HUES48 (cell line): Measurements from ENCODE around the gene VCAM1.
"Not testable (repeated sequence)": the region's sequence is repeated elsewhere in the genome, so short reads cannot be mapped to it uniquely, and the experiment has no call there.

Source experiments
- H3K27ac ChIP-seq: one replicate; pipeline ENCODE4 v1.7.0; 2013; ENCODE audit warnings: low read depth, low read length, inconsistent platforms
- H3K27me3 ChIP-seq: 2 replicates; pipeline ENCODE4 v1.6.1; 2013; ENCODE audit warnings: mild to moderate bottlenecking, low read length; ENCODE audit not compliant: control insufficient read depth, insufficient read depth
- H3K36me3 ChIP-seq: 2 replicates; pipeline ENCODE4 v1.6.1; 2013; ENCODE audit warnings: low read length; ENCODE audit not compliant: control insufficient read depth, insufficient read depth
- H3K4me1 ChIP-seq: 2 replicates; pipeline ENCODE4 v1.6.1; 2013; ENCODE audit warnings: mild to moderate bottlenecking, low read length; ENCODE audit not compliant: control insufficient read depth, insufficient read depth
- H3K4me3 ChIP-seq: 2 replicates; pipeline ENCODE4 v1.5.1; 2013; ENCODE audit warnings: mild to moderate bottlenecking, low read depth, low read length
- H3K9ac ChIP-seq: 2 replicates; pipeline ENCODE4 v1.6.1; 2013; ENCODE audit warnings: mild to moderate bottlenecking, low read depth, low read length, moderate library complexity
- H3K9me3 ChIP-seq: 2 replicates; pipeline ENCODE4 v1.6.1; 2013; ENCODE audit warnings: low read length; ENCODE audit not compliant: control insufficient read depth, insufficient read depth

Gene VCAM1

GRCh38 chr1:100778748-100779147 lies 59.2 kb downstream of the VCAM1 start:
- Histone ChIP-seq H3K4me3 (no peak overlapping the region), H3K36me3 (no peaks in the 10 kb centered on the region), H3K9me3 (peaks cover 14% of the 10 kb centered on the region), H3K9ac (no peak overlapping the region), H3K4me1 (no peaks in the 10 kb centered on the region), H3K27ac (no peak overlapping the region), H3K27me3 (no peaks in the 10 kb centered on the region)

- Histone ChIP-seq H3K4me1 (no peaks in the 10 kb centered on the region), H3K9ac (no peak overlapping the region), H3K4me3 (no peak overlapping the region), H3K9me3 (peaks cover 14% of the 10 kb centered on the region), H3K27ac (no peak overlapping the region), H3K36me3 (no peaks in the 10 kb centered on the region), H3K27me3 (no peaks in the 10 kb centered on the region)
Observed at GRCh38 chr1:100780814-100781213, 61.3 kb downstream of the VCAM1 start.

- not testable (repeated sequence) for H3K27ac ChIP-seq, H3K4me3 ChIP-seq, H3K36me3 ChIP-seq, H3K4me1 ChIP-seq, H3K27me3 ChIP-seq, H3K9ac ChIP-seq
- peaks cover 14% of the 10 kb centered on the region for H3K9me3 ChIP-seq
Observed at GRCh38 chr1:100781728-100782127, 62.2 kb downstream of the VCAM1 start.

GRCh38 chr1:100782473-100783039 lies 63.0 kb downstream of the VCAM1 start:
- no peak overlapping the region for H3K27ac ChIP-seq
- H3K36me3 ChIP-seq = no peaks in the 10 kb centered on the region
- no peak overlapping the region for H3K9ac ChIP-seq
- peaks cover 14% of the 10 kb centered on the region for H3K9me3 ChIP-seq
- no peaks in the 10 kb centered on the region for H3K4me1 ChIP-seq
- no peaks in the 10 kb centered on the region for H3K27me3 ChIP-seq
- H3K4me3 ChIP-seq = no peak overlapping the region

GRCh38 chr1:100785470-100786052 lies 66.0 kb downstream of the VCAM1 start:
- Histone ChIP-seq H3K36me3 (no peaks in the 10 kb centered on the region), H3K27ac (no peak overlapping the region), H3K9ac (no peak overlapping the region), H3K27me3 (no peaks in the 10 kb centered on the region), H3K9me3 (peaks cover 9% of the 10 kb centered on the region; the same call in 1 of the 2 replicates), H3K4me3 (no peak overlapping the region), H3K4me1 (no peaks in the 10 kb centered on the region)

- H3K27me3 ChIP-seq = no peaks in the 10 kb centered on the region
Observed at GRCh38 chr1:100786870-100787269, 67.3 kb downstream of the VCAM1 start.

More at GRCh38 chr1:100786870-100787269, 67.3 kb downstream of the VCAM1 start:
- Histone ChIP-seq H3K9me3 (peaks cover 3% of the 10 kb centered on the region; the same call in 1 of the 2 replicates), H3K9ac (no peak overlapping the region), H3K27ac (no peak overlapping the region), H3K4me3 (no peak overlapping the region), H3K4me1 (no peaks in the 10 kb centered on the region), H3K36me3 (no peaks in the 10 kb centered on the region)
